DMS153 (cell line): ENCODE data around the gene PMF1.
"Not testable (repeated sequence)": the region's sequence is repeated elsewhere in the genome, so short reads cannot be mapped to it uniquely, and the experiment has no call there.

ENCODE experiments used
- DNase-seq: peaks from one replicate; lab custom pipeline; 2025; lab: John Stamatoyannopoulos, UW

The PMF1 gene, protein sequence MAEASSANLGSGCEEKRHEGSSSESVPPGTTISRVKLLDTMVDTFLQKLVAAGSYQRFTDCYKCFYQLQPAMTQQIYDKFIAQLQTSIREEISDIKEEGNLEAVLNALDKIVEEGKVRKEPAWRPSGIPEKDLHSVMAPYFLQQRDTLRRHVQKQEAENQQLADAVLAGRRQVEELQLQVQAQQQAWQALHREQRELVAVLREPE

DNA sequence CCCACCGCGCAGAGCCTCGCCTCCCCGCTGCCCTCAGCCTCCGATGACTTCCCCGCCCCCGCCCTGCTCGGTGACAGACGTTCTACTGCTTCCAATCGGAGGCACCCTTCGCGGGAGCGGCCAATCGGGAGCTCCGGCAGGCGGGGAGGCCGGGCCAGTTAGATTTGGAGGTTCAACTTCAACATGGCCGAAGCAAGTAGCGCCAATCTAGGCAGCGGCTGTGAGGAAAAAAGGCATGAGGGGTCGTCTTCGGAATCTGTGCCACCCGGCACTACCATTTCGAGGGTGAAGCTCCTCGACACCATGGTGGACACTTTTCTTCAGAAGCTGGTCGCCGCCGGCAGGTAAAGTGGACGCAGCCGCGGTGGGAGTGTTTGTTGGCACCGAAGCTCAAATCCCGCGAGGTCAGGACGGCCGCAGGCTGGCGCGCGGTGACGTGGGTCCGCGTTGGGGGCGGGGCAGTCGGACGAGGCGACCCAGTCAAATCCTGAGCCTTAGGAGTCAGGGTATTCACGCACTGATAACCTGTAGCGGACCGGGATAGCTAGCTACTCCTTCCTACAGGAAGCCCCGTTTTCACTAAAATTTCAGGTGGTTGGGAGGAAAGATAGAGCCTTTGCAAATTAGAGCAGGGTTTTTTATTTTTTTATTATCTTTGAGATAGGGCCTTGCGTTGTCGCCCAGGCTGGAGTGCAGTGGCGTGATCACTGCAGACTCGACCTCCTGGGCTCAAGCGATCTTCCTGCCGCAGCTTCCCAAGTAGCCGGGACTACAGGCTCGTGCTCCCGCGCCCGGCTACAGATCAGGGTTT is at the start of gene PMF1:
TSS of gene PMF1 (plus strand) at position 175 of the 811 bp plus-strand sequence. CDS start at position 184, 9 bp downstream.
- peak; percentile 98 for DNase-seq

DNA sequence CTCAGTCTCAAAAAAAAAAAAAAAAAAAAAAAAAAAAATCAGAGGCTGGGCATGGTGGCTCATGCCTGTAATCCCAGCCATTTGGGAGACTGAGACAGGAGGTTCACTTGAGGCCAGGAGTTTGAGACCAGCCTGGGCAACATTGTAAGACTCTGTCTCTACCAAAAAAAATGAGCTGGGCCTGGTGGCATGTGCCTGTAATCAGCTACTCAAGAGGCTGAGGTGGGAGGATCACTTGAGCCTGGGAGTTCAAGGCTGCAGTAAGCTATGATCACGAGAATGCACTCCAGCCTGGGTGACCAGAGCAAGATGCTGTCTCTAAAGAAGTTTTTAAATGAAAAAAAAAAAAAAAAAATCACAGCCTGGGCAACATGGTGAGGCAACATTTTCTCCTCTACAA is 49.1 kb upstream of the PMF1 start:
- no peak for DNase-seq

DNA sequence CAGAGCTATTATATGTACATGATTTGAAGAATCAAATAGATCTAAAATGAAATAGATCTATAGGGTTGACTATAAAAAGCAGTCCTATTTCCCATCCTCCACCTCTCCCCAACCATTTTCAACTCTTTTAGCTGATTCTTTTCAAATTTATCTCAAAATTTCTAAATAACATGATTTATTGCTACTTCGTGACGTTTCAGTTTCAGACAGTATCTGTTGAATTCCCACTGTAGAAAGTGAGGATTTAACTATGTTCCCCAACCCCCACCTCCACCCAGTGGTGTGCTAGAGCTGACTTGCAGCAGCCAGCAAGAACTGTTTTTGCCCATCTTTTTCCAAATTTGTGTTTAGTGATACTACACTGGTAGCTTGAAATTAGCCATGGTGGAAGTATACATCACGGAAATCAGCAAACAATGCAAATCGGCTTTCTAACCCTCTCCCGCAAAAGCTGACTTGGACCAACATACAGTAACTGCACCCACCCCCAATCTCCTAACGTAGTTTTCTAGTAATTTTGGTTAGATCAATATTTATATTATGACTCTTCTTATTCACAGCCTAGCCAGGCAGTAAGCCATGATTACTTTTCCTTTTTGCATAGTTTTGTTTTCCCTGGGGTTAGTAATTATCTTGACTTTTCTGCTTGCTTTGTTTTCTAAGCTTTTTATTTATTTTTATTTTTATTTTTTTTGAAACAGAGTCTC is 48.5 kb upstream of the PMF1 start:
- DNase-seq: no peak

DNA sequence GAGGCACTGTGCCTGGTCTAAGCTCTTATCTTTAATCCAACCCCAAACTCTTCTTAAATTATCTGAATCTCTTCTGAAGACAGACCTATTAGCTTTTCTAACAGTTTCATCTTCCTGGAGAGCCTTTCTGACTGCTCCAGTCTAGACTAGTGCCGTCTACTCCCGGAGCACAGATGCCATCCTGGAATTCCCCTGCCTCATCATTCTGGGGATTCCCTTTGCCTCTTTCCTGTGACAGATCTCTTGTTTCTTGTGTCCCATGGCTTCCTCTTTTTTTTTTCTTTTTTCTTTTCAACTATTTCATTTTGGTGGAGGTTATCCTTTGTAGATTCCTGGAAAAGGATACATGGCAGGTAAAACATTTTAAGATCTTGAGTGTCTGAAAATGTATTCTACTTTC is 47.7 kb upstream of the PMF1 start:
- no peak for DNase-seq

DNA sequence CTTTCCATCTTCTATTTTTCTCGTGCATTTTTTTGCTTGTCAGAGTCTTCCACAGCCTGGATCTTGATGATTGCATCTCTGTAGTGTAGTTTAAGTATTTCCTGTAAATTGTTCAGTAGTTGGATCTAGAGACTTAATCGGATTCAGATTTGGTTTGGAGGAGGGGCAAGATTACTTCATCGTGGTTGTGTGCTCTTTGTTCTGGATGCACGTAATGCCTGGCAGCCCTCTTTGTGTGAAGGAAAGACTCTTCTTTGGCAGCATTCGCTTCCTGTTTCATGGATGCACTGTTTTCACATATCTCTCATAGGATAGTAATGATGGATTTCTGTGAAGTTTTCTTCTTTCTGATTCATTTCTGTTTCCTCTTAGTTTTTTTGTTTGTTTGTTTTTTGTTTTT is 45.3 kb upstream of the PMF1 start:
- peak; percentile 66 for DNase-seq

DNA sequence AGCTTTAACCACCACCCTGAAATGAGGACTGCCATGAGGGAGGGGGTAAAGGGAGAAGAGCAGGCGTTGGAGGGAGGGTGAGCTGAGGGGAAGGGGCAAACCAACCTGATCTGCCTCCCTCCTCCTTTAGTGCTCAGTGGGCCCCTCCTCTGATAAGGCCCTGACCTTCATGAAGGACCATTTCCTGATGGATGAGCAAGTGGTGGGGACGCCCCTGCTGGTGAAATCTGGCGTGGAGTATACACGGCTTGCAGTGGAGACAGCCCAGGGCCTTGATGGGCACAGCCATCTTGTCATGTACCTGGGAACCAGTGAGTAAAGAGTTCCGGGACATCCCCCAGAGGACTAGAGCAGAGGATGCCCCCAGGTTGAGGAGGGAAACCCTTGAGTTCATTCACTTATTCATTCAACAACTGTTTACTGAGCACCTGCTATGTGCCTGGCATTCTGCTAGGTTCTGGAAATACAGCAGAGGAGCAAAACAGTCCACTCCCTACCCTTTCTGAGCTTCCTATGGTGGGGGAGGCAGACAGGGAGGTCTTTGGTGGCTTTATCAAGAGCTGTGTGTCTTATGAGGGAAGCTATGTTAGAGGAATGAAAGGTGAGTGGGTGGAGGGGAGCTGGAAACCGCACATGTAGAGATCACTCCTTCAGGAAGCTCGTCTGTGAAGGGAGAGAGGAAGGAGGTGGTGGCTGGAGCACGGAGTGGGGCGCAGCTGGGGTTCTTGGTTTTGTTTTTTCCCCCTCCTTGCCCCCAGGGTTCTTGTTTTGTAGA is 39.9 kb upstream of the PMF1 start:
- no peak for DNase-seq

DNA sequence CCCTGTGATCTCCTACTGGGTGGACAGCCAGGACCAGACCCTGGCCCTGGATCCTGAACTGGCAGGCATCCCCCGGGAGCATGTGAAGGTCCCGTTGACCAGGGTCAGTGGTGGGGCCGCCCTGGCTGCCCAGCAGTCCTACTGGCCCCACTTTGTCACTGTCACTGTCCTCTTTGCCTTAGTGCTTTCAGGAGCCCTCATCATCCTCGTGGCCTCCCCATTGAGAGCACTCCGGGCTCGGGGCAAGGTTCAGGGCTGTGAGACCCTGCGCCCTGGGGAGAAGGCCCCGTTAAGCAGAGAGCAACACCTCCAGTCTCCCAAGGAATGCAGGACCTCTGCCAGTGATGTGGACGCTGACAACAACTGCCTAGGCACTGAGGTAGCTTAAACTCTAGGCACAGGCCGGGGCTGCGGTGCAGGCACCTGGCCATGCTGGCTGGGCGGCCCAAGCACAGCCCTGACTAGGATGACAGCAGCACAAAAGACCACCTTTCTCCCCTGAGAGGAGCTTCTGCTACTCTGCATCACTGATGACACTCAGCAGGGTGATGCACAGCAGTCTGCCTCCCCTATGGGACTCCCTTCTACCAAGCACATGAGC is 36.1 kb upstream of the PMF1 start:
- no peak for DNase-seq

DNA sequence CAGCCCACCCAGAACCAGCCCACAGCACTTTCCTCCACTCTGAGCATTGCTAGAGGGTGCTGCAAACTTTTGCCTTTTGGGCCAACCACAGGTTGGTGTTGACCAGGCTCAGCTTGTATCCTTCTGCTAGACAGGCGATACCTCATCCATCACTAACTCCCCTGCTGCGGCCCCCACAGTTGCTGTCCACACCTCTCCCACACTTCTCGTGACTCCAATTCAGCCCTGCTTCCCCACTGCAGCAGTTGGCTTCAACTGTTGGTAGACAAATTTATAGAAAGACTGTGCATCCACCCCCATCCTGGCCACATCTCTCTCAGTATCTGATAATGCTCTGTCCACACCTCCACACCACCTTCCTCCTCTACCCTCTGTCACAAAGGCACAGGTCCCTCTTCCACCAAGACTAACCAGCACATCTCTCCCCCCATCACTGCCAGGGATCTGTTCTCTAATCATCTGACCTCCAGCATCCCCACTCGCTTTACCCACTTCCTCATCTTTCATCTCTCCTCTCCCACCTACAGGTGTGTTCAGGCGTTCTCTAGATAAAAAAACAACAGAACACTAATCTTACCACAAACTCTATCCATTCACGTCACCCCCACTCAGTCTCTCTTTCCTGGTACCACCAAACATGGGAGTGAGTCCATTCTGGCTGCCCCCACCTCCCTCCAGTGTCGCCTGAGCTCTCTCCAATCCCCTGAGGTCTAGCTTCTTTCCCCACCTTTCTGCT is 34.7 kb upstream of the PMF1 start:
- DNase-seq: no peak

DNA sequence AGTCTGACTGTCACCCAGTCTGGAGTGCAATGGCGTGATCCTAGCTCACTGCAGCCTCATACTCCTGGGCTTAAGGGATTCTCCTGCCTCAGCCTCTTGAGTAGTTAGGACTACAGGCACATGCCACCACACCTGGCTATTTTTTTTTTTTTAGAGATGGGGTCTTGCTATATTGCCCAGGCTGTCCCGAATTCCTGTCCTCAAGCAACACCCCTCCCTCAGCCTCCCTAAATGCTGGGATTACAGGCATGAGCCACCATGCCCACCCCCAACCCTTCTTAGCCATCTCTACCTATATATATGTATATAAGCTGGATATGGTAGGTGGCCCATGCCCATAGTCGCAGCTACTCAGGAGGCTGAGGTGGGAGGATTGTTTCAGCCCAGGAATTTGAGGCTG is 32.3 kb upstream of the PMF1 start:
- no peak for DNase-seq

DNA sequence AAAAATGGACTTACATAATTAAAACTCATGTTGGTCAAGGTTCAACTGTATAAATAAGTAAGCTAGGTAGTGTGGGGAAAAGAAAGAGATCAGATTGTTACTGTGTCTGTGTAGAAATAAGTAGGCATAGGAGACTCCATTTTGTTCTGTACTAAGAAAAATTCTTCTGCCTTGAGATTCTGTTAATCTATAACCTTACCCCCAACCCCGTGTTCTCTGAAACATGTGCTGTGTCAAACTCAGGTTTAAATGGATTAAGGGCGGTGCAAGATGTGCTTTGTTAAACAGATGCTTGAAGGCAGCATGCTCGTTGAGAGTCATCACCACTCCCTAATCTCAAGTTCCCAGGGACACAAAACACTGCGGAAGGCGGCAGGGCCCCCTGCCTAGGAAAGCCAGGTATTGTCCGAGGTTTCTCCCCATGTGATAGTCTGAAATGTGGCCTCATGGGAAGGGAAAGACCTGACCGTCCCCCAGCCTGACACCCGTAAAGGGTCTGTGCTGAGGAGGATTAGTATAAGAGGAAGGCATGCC is 31.3 kb upstream of the PMF1 start:
- not testable (repeated sequence) for DNase-seq

DNA sequence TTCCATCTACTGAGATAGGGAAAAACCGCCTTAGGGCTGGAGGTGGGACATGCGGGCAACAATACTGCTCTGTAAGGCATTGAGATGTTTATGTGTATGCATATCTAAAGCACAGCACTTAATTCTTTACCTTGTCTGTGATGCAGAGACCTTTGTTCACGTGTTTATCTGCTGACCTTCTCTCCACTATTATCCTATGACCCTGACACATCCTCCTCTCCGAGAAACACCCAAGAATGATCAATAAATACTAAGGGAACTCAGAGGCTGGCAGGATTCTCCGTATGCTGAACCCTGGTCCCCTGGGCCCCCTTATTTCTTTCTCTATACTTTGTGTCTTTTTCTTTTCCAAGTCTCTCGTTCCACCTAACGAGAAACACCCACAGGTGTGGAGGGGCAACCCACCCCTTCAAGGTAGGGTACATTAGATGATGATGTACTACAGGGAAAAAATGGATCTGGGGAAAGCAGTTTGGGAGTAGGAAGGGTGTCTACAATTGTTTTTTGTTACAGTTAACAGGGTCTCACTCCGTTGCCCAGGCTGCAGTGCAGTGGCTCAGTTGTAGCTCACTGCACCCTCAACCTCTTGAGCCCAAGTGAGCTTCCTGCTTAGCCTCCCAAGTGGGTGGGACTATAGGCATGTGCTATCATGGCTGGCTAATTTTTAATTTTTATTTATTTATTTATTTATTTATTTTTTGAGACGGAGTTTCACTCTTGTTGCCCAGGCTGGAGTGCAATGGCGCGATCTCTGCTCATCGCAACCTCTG is 30.6 kb upstream of the PMF1 start:
- not testable (repeated sequence) for DNase-seq

DNA sequence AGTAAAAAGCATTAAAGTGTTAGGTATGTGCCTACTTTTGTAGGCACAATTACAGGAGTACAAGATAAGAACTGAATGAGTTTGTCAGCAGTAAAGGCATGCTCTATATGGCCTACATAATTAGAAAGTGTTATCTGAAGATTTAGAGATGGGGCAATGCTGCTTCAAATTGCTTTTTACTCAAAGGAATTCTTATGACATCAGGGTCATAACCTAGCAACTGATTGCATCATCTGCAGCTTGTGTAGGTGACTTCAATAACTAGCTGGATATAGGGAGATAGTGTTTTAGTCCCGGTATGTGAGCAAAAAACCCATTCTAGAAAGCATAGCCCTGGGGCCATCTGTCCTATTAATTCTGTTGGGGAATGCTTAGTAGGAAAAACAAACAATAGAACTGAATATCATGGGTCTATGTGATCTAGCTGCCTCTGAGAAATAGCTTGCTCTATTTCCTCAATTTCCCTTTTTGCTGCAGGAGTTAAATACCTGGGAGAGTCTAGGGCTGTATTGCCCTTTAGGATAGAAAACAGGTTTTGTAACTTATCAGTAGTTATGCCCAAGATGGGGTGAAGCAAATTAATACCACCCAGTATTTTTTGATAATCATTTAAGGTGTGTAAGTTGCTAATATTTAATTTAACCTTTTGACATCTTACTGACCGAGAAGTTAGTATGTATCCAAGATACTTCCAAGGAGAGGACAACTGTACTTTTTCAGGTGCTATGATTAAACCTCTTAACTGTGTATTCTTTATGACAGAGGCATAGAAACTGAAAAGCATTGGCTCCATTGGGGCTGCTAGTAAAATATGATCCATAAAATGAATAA is 26.2 kb upstream of the PMF1 start:
- not testable (repeated sequence) for DNase-seq

DNA sequence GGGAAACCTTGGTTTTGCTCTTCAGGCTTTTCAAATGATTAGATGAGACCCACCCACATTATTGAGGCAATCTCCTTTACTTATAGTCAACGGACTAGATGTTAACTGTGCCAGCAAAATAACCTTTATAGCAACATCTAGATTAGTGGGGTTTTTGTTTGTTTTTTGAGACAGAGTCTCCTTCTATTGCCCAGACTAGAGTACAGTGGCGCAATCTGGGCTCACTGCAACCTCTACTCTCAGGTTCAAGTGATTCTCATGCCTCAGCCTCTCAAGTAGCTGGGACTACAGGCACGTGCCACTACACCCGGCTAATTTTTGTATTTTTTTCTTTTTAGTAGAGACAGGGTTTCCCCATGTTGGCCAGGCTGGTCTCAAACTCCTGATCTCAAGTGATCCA is 22.5 kb upstream of the PMF1 start:
- DNase-seq: not testable (repeated sequence)

DNA sequence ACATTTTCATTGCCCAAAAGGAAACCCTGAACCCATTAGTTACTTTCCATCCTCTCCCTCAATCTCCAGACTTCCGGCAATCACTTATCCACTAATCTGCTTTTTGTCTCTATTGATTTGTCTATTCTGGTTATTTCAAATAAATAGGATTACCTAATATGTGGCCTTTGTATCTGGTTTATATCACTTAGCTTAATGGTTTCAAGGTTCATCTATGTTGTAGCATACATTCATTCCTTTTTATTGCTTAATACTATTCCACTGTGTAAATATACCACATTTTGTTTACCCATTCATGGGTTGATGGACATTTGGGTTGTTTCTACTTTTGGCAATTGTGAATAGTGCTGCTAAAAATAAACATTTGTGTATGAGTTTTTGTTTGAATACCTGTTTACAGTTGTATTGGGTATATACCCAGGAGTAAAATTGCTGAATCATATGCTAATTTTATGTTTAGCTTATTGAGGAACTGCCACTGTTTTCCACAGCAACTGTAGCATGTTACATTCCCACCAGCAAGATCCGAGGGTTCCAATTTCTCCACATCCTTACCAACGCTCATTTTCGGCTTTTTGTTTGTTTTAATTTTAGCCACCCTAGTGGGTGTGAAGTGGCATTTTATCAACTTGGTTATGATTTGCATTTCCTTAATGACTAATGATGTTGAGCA is 21.4 kb upstream of the PMF1 start:
- DNase-seq: no peak

DNA sequence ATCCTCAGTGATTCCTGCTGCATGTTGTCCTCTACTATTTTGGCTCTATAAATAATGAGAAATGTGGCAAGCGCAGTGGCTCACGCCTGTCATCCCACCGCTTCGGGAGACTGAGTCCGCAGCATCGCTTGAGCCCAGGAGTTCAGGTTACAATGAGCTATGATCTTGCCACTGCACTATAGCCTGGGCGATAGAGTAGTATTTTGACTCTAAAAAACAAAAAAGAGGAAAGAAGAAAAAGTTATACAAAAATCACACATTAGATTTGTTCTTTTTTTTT is 19.7 kb upstream of the PMF1 start:
- DNase-seq: no peak

DNA sequence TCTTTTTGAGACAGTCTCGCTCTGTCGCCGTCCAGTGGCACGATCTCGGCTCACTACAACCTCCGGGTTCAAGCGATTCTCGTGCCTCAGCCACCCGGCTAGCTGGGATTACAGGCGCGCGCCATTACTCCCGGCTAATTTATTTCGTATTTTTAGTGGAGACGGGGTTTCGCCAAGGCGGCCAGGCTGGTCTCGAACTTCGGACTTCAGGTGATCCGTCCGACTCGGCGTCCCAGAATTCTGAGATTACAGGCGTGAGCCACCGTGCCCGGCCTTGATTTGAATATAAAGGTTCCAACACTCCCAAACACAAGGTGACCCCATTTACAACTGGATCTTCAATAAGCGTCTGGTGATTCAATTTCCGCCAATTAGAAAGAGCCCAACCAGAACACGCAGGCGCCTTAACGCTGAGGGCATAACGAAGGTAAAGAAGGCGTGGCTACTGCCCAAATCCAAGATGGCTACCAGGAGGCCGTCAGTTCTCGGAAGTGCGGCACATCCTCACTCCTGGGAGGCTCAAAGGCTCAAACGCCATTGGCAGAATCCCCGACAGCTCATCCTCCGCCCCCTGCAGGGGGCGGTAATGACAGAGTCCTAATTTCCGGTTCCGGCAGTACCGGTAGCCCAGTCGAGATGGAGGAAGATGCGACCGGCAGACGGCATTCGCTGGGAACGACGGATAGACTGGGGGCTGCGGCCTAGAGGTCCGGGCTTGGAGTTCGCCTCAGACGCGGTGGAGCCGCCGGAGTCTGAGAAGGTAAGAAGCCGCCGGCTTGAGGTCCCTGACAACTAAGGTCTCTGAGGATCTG is 19.1 kb upstream of the PMF1 start, which contains the start of gene SLC25A44:
TSS of gene SLC25A44 (plus strand) at position 617 of the 812 bp plus-strand sequence. CDS start 5,744 bp downstream, outside the sequence.
- DNase-seq: peak; percentile 100

DNA sequence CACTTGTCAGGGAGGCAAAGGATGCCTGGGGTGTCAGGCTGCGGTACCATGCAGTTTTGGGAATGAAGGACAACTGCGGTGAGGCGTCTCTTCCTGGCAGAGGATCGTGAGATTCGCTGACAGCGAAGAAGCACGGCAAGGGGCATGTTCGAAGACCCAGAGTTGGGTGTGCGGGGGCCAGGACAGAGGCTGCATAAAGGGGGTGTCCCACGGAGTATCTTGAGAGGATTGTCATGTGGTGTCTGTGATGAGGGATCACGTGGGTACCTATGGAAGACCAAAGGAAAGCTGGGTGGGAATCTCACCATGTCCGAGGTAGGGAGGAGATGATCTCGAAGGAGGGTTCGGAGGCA is 18.5 kb upstream of the PMF1 start:
- DNase-seq: no peak

DNA sequence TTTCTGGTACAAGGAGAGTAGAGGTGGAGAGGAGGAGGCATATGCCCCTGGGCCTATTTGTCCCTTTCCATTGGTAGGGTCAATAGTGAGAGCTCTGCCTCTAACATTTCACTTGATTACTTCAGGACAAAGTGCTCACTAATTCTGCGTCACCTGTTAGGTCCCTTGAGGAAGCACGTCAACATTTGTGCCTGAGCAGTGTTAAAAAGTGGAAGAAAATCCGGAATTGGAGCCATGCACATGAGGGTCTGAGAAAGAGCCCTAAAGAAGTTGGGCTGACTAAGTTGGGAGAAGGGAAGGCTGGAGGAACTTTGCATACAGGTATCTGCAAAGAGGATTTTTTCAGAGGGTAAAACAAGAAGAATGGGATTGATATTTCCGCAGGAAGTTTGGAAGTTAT is 17.0 kb upstream of the PMF1 start:
- no peak for DNase-seq
